ENCODE results near the gene TMEM156.

GRCh38 chr4:39046249-39046648, 14.0 kb upstream of the TMEM156 start:
- TF ChIP-seq POLR2A (IDR thresholded peaks at IDR 0.05): no peak
- TF ChIP-seq EP300 (IDR thresholded peaks at IDR 0.05): no peak
- no peak for TF ChIP-seq POLR2AphosphoS5 (IDR thresholded peaks at IDR 0.05)
